GM12873 (cell line): ENCODE results near the gene LHX3.

ENCODE experiments used
- CTCF ChIP-seq: IDR thresholded peaks from 2 replicates; pipeline ENCODE4 v1.5.1; 2012; ENCODE audit warnings: low read depth, mild to moderate bottlenecking, moderate library complexity, low read length, control low read depth; ENCODE audit not compliant: insufficient read depth; ENCODE audit errors: missing control alignments

The LHX3 gene

GRCh38 chr9:136149853-136150252 is 55.1 kb downstream of the LHX3 start:
- no peak for TF ChIP-seq CTCF

- no peak for TF ChIP-seq CTCF
These were observed 55.6 kb downstream of the LHX3 start for GRCh38 chr9:136149337-136149736.

- TF ChIP-seq CTCF = no peak
These were observed 56.2 kb downstream of the LHX3 start for GRCh38 chr9:136148766-136149165.

- no peak for TF ChIP-seq CTCF
These were observed 56.8 kb downstream of the LHX3 start for GRCh38 chr9:136147890-136148714.

- TF ChIP-seq CTCF = no peak
These were observed 57.7 kb downstream of the LHX3 start for GRCh38 chr9:136147038-136147889.
